Body of pancreas (tissue), 4 donors: ENCODE results near the gene CD55.

Source experiments
- CTCF ChIP-seq, 7 experiments: fragments of 450-650 bp in 4 of 7; fragments of 200-600 bp in 3 of 7; sonication (generic) in 3 of 7; IDR thresholded peaks; one replicate each; pipeline ENCODE4 v1.5.1; 2016 to 2019; ENCODE audit warnings: antibody characterized with exemption in 7 of 7
- POLR2A ChIP-seq, 3 donors: fragments of 450-650 bp; IDR thresholded peaks; one replicate each; pipeline ENCODE4 v1.6.1; 2016; ENCODE audit warnings: antibody characterized with exemption in 3 of 3, mild to moderate bottlenecking in 2 of 3

- TF ChIP-seq CTCF (IDR thresholded peaks at IDR 0.05): no peak
- no peak for TF ChIP-seq POLR2A (IDR thresholded peaks at IDR 0.05)
These were observed 29.8 kb upstream of the CD55 start for GRCh38 chr1:207291723-207292122.
